Measurements from ENCODE around the gene STXBP6.

Gene STXBP6

DNA sequence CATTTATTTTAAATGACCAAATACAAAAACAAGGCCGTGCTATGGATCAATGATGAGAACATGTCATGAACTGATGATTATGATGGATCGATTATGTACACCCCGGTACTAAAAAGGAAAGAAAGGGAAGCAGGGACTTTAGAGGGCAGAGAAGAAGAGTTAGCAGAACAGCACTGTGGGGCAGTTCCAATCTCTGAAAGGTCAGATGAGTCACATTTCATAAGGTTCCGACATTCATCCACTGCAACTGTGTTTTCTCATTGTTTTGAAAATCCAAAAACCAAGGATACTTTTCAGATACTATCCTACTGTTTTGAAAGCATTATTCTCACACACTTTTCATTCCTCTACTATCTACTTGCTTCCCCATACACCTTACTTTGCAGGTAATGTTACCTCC, 169.3 kb downstream of the STXBP6 start:
- no peak for DNase-seq

DNA sequence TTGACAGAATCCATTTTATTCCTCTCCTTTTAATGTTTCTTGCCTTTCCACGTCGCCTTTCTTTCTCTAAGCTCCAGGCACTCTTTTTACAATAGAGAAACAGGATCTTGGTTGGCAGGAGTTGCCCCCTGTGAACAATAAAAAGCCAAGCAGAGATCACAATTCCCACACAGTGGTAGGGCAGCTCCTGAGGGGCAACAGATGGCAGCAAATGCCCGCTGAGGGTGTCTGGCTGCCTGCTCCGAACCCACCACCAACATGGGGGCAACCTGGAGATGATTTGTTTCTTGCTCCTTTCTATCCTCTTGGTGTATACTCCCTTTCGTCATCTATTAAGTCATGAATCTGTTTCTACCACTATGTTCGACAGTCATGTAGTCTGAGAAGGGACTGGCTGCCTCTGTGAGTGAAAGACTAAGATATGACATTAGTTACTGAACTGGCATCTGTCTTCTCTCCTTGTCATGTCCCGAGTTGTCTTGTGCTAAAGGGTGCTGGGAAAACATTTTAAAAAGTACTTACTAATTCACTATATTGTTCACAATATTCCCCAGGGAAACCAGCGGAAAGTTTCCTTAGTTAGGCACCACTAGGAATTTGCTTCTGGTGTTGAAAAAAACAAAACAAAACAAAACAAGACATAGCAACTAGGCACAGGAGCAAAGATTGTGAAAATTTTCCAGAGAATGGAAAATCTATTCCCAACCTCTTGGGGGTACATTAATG, 170.1 kb downstream of the STXBP6 start:
- DNase-seq, result no peak

- DNase-seq, result no peak
Measured at GRCh38 chr14:24876996-24877395, 173.0 kb downstream of the STXBP6 start.

- DNase-seq, result no peak
Measured at GRCh38 chr14:24875991-24876878, 173.7 kb downstream of the STXBP6 start.

DNA sequence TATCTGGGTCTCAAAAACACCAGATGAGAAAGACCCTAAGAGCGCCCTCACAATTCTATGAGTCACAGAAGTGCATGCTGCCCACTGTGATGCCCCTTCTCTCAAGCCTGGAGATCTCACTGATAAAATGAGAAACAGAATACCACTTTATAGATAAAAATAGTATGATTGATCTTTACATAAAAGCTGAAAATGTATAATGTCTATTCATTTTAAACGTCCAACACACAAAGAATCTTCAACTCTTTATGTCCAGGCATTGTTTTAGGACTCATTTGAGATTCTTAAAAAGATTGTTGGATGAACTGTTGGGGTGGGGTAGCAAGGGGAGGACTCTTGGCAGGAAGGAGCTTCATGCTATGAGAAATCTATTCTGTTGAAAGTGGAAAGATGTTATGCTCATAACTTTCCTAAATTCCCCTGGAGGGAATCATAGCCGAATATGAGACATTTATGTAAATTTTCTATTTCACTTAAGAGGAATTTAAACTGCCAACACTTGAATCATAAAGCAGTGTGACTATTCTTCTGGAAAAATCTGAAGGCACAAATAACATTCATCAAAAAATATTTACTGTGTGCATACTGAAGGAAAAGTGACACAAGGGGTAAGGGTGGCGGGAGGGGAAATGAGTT, 174.6 kb downstream of the STXBP6 start:
- no peak for DNase-seq

DNA sequence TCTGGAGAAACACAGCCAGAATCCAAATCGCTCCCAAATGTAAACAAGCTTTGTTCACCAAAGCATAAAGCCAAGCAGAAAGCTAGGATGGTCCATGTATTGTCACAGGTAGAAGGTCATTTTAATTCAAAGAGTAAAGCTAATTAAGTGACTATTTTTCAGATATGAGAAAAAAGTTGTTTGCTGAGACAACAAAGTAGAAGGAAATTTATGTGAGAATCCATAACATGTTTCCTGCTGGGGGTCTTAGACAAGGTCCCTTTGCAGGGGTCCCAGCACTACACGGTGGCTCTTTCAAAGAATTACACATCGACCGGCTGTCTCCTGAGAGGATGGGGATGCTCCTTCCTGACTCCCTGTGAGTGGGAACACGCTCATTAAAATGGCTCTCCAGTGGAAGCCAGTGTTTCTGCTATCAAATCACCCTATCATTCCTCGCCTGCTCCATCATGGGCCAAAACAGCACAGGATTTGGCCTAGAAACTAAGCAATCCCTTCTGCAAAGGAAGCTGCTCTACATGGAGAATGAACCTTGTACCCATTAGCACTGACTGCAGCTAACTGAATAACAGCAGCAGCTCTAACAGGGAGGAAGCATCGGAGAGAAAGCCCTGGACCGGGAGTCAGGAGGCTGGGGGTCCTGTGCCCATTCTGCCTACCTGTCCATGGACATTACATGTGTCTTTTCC, 175.3 kb downstream of the STXBP6 start:
- DNase-seq, result no peak

- DNase-seq, result no peak
Measured at GRCh38 chr14:24873551-24873950, 176.4 kb downstream of the STXBP6 start.

DNA sequence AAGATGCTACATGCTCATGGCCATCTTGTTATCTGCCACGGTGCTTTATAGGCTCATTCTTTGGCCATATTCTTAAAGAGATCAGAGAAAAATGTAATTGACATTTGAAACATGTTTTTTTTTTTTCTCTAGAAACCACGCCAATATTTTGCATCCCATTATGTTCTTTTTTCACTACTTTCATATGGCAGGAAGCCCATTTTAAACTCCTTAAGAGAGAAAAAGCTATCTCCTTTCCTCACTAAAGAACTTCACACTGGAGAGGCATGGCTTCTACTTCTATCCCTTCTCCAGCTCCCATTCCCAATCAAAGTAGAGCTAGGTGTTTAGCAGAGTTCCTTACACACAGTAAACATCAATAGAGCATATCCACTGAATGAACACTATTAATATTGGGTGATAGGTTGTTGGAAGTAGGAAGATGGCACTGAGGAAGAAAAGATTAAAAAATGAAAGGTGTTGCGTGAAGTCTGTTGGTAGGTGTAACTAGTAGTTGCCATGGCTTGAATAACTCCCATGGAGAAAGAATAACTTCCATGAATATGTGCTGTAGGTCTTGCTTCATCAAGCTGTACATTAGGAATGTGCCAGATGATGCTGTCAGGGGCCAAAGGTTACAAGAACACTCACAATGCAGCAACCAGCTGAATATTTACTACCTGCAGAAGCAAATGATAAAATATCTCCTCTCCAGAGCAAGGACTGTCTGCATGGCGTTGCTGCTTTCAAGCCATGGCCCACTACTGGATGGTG, 178.8 kb downstream of the STXBP6 start:
- DNase-seq, result no peak

DNA sequence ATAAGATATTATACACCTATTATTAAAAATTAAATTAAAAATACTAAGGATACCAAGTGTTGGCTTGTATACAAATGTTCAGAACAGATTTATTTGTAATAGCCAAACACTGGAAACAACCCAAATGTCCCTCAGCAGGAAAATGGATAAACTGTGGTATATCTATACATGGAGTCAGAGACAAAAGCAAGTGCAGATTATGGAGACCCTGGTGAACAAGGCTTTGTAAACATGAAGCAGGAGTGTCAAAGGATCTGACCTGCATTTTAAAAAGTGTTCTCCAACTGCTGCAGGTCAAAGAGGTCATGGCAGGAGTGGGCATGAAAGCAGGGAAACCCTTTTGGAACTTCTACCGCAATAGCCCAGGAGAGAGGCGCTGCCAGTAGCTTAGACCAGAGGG, 181.6 kb downstream of the STXBP6 start:
- no peak for DNase-seq

DNA sequence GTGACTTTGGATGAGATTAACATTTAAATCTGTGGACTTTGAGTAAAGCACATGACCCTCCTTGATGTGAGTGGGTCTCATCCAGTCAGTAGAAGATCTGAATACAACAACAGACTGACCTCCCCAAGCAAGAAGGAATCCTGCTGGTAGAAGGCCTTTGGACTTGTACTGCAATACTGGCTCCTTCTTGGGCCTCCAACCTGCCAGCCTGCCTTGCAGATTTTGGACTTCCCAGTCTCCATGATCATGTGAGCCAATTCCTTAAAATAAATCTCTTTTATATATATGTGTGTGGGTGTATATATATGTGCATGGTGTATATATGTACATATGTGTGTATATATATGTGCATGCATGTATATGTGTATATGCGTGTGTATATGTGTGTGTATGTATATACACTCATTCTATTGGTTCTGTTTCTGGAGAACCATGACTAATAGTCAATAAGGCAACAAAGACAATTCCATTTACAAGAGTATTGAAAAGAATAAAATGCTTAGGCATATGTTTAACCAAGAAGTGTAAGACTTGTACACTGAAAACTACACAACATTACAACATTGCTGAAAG, 183.8 kb downstream of the STXBP6 start:
- DNase-seq, result no peak

GRCh38 chr14:24863968-24864684, 185.8 kb downstream of the STXBP6 start:
- no peak for DNase-seq

DNA sequence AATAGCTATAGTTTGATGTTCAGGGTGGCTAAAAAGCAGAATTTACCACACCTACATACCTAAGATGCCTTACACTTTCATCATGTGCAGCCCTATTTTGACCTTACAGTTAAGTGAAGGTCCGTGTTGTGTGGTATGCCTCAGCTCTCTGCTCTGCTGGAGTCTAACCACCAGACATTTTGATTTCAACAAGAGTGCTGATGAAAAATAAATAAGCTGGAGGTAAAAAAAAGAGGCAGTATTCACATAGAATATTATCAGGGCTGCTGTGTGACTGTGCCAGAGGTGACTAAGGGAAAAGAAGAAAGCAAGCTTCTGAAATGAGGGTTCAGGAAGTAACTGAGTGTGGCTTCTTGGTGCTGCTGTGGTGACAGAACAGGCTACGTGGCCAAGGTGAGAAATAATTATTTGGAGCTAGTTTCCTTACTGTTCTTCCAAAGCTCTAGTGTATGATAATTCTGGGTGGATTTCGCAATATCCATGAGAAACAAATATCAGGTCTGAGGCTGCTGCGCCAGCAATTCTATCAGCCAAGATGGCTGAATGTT, 188.8 kb downstream of the STXBP6 start:
- no peak for DNase-seq

DNA sequence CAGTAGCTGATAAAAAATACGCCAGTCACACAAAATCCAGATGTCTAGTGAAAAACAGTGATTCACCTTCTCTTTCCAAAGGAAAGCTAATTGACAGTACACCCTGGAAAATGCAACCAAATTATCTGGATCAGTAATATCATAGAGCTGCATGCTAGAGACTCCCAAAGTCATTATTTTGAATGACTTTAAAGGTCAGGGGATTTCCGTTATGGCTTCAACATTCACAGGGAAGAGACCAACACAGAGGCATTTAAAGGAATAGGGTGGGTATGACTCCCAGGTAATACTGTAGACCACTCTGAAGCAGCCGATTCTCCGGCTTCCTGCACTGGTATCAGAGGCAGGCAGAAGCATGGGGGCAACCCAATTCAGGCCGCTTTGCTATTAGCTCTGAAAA, 190.4 kb downstream of the STXBP6 start:
- no peak for DNase-seq

DNA sequence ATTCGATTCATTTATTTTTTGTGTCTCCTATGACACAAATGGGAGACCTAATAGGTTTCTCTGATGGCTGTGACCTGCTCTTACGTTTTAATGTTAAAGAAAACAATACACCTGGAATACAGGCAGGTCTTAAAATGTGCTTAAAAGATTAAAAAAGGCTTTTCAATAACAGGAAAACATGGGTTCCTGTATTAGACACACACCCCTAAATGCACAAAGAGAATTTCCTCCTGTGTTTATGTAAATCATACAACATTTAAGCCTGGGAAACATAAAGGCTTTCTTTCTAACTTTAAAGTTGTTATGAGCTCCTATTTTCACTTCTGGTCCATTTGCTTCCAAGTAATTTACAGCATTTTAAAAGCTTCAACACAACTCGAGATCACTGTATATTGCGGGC, 191.3 kb downstream of the STXBP6 start:
- DNase-seq, result no peak

GRCh38 chr14:24858052-24858451, 191.9 kb downstream of the STXBP6 start:
- DNase-seq, result no peak

DNA sequence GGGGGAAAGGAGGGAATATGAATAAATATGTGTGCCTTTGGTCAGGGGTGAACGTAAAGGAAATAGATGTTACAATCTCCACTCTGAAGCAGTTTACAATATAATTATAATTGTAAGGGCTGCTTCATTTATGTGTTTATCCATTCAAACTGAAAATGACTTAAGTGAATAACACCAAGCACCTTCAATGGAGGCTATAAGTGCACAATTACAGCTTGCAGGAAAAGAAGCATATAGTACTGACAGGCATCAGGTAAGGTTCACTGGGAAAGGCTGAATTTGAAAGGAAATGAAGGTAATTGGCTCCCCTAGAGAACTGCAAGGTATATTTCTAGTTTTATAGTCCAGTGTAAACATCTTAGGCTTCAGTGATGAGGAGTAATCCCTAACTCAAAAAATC, 192.7 kb downstream of the STXBP6 start:
- no peak for DNase-seq

DNA sequence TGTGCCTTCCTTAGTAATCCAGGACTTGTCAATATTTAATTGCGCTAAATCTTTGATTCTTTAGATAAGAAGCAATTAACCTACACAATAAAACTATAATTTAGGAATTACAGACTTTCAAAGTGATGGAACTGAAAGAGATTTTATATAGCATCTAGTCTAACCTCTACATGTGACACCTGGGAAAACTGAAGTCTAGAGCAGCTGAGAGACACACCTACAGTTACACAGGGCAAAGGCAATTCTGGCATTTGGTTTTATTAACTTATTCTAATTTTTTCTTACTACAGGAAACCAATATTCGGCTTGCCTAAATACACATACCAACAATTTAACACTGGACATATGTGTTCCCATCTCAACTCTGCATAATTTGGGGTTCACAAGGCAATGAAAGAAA, 196.5 kb downstream of the STXBP6 start:
- no peak for DNase-seq

- no peak for DNase-seq
Measured at GRCh38 chr14:24852312-24853060, 197.5 kb downstream of the STXBP6 start.

GRCh38 chr14:24851837-24852236, 198.1 kb downstream of the STXBP6 start:
- DNase-seq, result no peak

DNA sequence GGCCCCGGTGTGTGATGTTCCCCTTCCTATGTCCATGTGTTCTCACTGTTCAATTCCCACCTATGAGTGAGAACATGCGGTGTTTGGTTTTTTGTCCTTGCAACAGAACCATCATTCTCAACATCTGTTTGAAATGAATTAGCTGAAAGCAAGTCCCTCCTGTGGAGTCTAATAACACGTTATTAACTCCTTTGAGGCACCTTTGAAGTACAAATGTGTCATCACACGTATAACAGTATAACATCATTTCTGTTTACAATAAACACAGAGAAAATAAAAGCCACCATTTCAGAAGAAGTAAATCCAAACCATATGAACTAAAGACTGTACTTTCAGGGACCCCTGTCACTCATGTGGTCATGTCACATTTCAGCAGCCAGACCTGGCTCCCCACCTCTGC, 198.5 kb downstream of the STXBP6 start:
- no peak for DNase-seq
